CD4-positive, alpha-beta T cell (primary cell): ENCODE results near the gene VEGFA. TPM values are rescaled to one million over a fixed set of nuclear protein-coding genes. Genes with fewer than 3 reads are reported as not detected.

Experiments used
- ATAC-seq: fragments of 200-7000 bp; cut with Tn5 transposase; one replicate; pipeline ENCODE4 v1.10.0; 2022; ENCODE audit warnings: mild to moderate bottlenecking; ENCODE audit not compliant: poor library complexity
- CTCF ChIA-PET: fragments of 350-600 bp; sonication (Branson Sonifier 250); formaldehyde crosslinking; loops from one replicate; lab custom pipeline; 2021; ENCODE audit warnings: antibody characterized with exemption, inconsistent platforms; lab: Charles Lee
- POLR2A ChIA-PET: fragments of 350-600 bp; sonication (Branson Sonifier 250); formaldehyde crosslinking; loops from one replicate; lab custom pipeline; 2021; ENCODE audit warnings: antibody characterized with exemption, inconsistent platforms; lab: Charles Lee
- DNase-seq, 14 experiments: peaks; one replicate each; pipeline ENCODE4 v3.0.0-alpha.2; 2013 to 2020; ENCODE audit warnings: mixed read lengths in 2 of 14
- H3K27ac ChIP-seq, 2 donors: one replicate each; pipeline versions ENCODE4 v1.5.1 to v1.7.0; 2013; ENCODE audit warnings: low read length in 2 of 2, low read depth in 1 of 2, mild to moderate bottlenecking in 1 of 2
- H3K27me3 ChIP-seq, 2 experiments: 1 replicate in 1 of 2; 2 replicates in 1 of 2; pipeline versions ENCODE4 v1.6.1 to v1.7.0; 2013; ENCODE audit warnings: low read length in 2 of 2, control low read depth in 1 of 2, mild to moderate bottlenecking in 1 of 2, moderate library complexity in 1 of 2; ENCODE audit not compliant: insufficient read depth in 2 of 2, control insufficient read depth in 1 of 2
- H3K36me3 ChIP-seq: one replicate; pipeline ENCODE4 v1.6.1; 2013; ENCODE audit warnings: low read length, control low read depth; ENCODE audit not compliant: insufficient read depth
- H3K4me1 ChIP-seq: one replicate; pipeline ENCODE4 v1.6.1; 2013; ENCODE audit warnings: low read length, control low read depth; ENCODE audit not compliant: insufficient read depth
- H3K4me3 ChIP-seq: one replicate; pipeline ENCODE4 v1.5.1; 2013; ENCODE audit warnings: mild to moderate bottlenecking, low read length, moderate library complexity
- H3K9me3 ChIP-seq, 2 experiments: 1 replicate in 1 of 2; 2 replicates in 1 of 2; pipeline versions ENCODE4 v1.6.1 to v1.7.0; 2013; ENCODE audit warnings: low read length in 2 of 2, mild to moderate bottlenecking in 2 of 2, control low read depth in 1 of 2, moderate library complexity in 1 of 2; ENCODE audit not compliant: control insufficient read depth in 1 of 2, insufficient read depth in 1 of 2
- H3K27ac Mint-ChIP-seq: one replicate; pipeline ENCODE4 v1.8.0; 2020; ENCODE audit warnings: mixed read lengths
- H3K27me3 Mint-ChIP-seq: one replicate; pipeline ENCODE4 v1.8.0; 2021; ENCODE audit warnings: mixed read lengths
- H3K36me3 Mint-ChIP-seq: one replicate; pipeline ENCODE4 v1.8.0; 2021; ENCODE audit warnings: low read depth, mixed read lengths
- H3K4me1 Mint-ChIP-seq: one replicate; pipeline ENCODE4 v1.8.0; 2021; ENCODE audit warnings: low read depth, mixed read lengths
- H3K4me3 Mint-ChIP-seq: one replicate; pipeline ENCODE4 v1.8.0; 2020; ENCODE audit warnings: mild to moderate bottlenecking, mixed read lengths
- H3K9me3 Mint-ChIP-seq: one replicate; pipeline ENCODE4 v1.8.0; 2020; ENCODE audit warnings: mixed read lengths
- intact Hi-C, 2 experiments: fragments of 100-400 bp; cut with DNase I in 1 of 2; cut with micrococcal nuclease in 1 of 2; formaldehyde crosslinking; loops; one replicate each; pipeline versions ENCODE4 v1.15.1 to v1.9.0; 2023 to 2025; cut with DNase I, micrococcal nuclease
- total RNA-seq, 174 experiments: library from RNA in 2 of 174; stranded (reverse) in 2 of 174; gene quantifications; one replicate each; pipeline ENCODE4 v1.2.3 and lab custom pipeline; 2021 to 2026
- TF ChIP-seq, protein P1 (sequence below): fragments of 200-600 bp; IDR thresholded peaks from one replicate; pipeline ENCODE4 v1.8.0; 2022; ENCODE audit warnings: antibody characterized with exemption, mild to moderate bottlenecking

VEGFA gene
- total RNA-seq, 2 experiments from 2014 or later: 3.5 to 3.7 TPM

DNA sequence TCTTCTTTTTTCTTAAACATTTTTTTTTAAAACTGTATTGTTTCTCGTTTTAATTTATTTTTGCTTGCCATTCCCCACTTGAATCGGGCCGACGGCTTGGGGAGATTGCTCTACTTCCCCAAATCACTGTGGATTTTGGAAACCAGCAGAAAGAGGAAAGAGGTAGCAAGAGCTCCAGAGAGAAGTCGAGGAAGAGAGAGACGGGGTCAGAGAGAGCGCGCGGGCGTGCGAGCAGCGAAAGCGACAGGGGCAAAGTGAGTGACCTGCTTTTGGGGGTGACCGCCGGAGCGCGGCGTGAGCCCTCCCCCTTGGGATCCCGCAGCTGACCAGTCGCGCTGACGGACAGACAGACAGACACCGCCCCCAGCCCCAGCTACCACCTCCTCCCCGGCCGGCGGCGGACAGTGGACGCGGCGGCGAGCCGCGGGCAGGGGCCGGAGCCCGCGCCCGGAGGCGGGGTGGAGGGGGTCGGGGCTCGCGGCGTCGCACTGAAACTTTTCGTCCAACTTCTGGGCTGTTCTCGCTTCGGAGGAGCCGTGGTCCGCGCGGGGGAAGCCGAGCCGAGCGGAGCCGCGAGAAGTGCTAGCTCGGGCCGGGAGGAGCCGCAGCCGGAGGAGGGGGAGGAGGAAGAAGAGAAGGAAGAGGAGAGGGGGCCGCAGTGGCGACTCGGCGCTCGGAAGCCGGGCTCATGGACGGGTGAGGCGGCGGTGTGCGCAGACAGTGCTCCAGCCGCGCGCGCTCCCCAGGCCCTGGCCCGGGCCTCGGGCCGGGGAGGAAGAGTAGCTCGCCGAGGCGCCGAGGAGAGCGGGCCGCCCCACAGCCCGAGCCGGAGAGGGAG is 580 bp downstream of the VEGFA start:
- ATAC-seq (no peak), DNase-seq (peak in 6 of 14 experiments; percentile 7 to 57 (median 43))
- Mint-ChIP-seq H3K27me3 (peaks cover 44% of the 10 kb centered on the region), H3K9me3 (no peaks in the 10 kb centered on the region), H3K4me3 (peak overlapping the region; percentile 88), H3K27ac (no peak overlapping the region), H3K4me1 (peaks cover 29% of the 10 kb centered on the region), H3K36me3 (no peaks in the 10 kb centered on the region)
- Histone ChIP-seq H3K27me3 (peaks cover 27 to 28% of the 10 kb centered on the region in 2 experiments), H3K36me3 (no peaks in the 10 kb centered on the region), H3K9me3 (no peaks in the 10 kb centered on the region), H3K27ac (no peak overlapping the region), H3K4me3 (peak overlapping the region; percentile 62), H3K4me1 (peaks cover 39% of the 10 kb centered on the region)
- ChIA-PET POLR2A (no interaction called here), CTCF (interaction anchor here (1.4 to 3.3 kb wide), 5 partner anchors 48 to 321 kb away, joined by 3 to 20 read pairs (median 5); no protein-coding TSS in a partner anchor)
- intact Hi-C loops: loop anchor here in 1 of 2 experiments (5.0 kb wide), 1 partner anchor 232 kb away; no protein-coding TSS in a partner anchor
- TF ChIP-seq, protein P1, sequence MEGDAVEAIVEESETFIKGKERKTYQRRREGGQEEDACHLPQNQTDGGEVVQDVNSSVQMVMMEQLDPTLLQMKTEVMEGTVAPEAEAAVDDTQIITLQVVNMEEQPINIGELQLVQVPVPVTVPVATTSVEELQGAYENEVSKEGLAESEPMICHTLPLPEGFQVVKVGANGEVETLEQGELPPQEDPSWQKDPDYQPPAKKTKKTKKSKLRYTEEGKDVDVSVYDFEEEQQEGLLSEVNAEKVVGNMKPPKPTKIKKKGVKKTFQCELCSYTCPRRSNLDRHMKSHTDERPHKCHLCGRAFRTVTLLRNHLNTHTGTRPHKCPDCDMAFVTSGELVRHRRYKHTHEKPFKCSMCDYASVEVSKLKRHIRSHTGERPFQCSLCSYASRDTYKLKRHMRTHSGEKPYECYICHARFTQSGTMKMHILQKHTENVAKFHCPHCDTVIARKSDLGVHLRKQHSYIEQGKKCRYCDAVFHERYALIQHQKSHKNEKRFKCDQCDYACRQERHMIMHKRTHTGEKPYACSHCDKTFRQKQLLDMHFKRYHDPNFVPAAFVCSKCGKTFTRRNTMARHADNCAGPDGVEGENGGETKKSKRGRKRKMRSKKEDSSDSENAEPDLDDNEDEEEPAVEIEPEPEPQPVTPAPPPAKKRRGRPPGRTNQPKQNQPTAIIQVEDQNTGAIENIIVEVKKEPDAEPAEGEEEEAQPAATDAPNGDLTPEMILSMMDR: no peak

DNA sequence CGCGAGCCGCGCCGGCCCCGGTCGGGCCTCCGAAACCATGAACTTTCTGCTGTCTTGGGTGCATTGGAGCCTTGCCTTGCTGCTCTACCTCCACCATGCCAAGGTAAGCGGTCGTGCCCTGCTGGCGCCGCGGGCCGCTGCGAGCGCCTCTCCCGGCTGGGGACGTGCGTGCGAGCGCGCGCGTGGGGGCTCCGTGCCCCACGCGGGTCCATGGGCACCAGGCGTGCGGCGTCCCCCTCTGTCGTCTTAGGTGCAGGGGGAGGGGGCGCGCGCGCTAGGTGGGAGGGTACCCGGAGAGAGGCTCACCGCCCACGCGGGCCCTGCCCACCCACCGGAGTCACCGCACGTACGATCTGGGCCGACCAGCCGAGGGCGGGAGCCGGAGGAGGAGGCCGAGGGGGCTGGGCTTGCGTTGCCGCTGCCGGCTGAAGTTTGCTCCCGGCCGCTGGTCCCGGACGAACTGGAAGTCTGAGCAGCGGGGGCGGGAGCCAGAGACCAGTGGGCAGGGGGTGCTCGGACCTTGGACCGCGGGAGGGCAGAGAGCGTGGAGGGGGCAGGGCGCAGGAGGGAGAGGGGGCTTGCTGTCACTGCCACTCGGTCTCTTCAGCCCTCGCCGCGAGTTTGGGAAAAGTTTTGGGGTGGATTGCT is 1.3 kb downstream of the VEGFA start:
- CTCF ChIA-PET: interaction anchor here (1.8 to 3.3 kb wide), 2 partner anchors 104 to 303 kb away, joined by 5 to 20 read pairs; no protein-coding TSS in a partner anchor
- TF ChIP-seq, protein P1: no peak
- DNase-seq (peak in 13 of 14 experiments; percentile 12 to 77 (median 35)), ATAC-seq (peak; percentile 24)
- H3K4me1 ChIP-seq: peaks cover 39% of the 10 kb centered on the region
- Mint-ChIP-seq H3K4me1 (peaks cover 29% of the 10 kb centered on the region), H3K27me3 (peaks cover 48% of the 10 kb centered on the region), H3K36me3 (no peaks in the 10 kb centered on the region), H3K4me3 (peak overlapping the region; percentile 38), H3K9me3 (no peaks in the 10 kb centered on the region), H3K27ac (no peak overlapping the region)
- H3K36me3 ChIP-seq: no peaks in the 10 kb centered on the region
- H3K9me3 ChIP-seq: no peaks in the 10 kb centered on the region
- intact Hi-C loops: loop anchor here in 1 of 2 experiments (5.0 kb wide), 1 partner anchor 231 kb away; no protein-coding TSS in a partner anchor
- POLR2A ChIA-PET: no interaction called here
- no peak overlapping the region for H3K27ac ChIP-seq
- H3K27me3 ChIP-seq: peaks cover 27 to 28% of the 10 kb centered on the region in 2 experiments
- H3K4me3 ChIP-seq: peak overlapping the region; percentile 46

DNA sequence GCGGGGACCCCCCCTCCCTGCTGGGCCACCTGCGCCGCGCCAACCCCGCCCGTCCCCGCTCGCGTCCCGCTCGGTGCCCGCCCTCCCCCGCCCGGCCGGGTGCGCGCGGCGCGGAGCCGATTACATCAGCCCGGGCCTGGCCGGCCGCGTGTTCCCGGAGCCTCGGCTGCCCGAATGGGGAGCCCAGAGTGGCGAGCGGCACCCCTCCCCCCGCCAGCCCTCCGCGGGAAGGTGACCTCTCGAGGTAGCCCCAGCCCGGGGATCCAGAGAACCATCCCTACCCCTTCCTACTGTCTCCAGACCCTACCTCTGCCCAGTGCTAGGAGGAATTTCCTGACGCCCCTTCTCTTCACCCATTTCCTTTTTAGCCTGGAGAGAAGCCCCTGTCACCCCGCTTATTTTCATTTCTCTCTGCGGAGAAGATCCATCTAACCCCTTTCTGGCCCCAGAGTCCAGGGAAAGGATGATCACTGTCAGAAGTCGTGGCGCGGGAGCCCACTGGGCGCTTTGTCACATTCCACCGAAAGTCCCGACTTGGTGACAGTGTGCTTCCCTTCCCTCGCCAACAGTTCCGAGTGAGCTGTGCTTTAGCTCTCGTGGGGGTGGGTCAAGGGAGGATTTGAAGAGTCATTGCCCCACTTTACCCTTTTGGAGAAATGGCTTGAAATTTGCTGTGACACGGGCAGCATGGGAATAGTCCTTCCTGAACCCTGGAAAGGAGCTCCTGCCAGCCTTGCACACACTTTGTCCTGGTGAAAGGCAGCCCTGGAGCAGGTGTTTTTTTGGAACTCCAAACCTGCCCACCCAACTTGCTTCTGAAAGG is 2.1 kb downstream of the VEGFA start:
- DNase-seq: peak in 9 of 14 experiments; percentile 5 to 65 (median 23)
- H3K4me3 Mint-ChIP-seq: peak overlapping the region; percentile 83
- no peak for ATAC-seq

More for the DNA sequence above, 2.1 kb downstream of the VEGFA start:
- Mint-ChIP-seq H3K9me3 (no peaks in the 10 kb centered on the region), H3K27me3 (peaks cover 48% of the 10 kb centered on the region), H3K27ac (no peak overlapping the region), H3K36me3 (no peaks in the 10 kb centered on the region), H3K4me1 (peaks cover 29% of the 10 kb centered on the region)
- ChIA-PET CTCF (no interaction called here), POLR2A (no interaction called here)
- H3K27ac ChIP-seq: no peak overlapping the region
- peaks cover 39% of the 10 kb centered on the region for H3K4me1 ChIP-seq
- TF ChIP-seq, protein P1: no peak
- intact Hi-C loops: loop anchor here (2.0 to 5.0 kb wide), 2 partner anchors 47 to 230 kb away; no protein-coding TSS in a partner anchor
- peaks cover 27 to 28% of the 10 kb centered on the region in 2 experiments for H3K27me3 ChIP-seq
- H3K36me3 ChIP-seq: no peaks in the 10 kb centered on the region
- no peaks in the 10 kb centered on the region for H3K9me3 ChIP-seq
- H3K4me3 ChIP-seq: peak overlapping the region; percentile 46
